ENCODE measurements around the gene SECISBP2L. TPM values are rescaled to one million over a fixed set of nuclear protein-coding genes. Genes with fewer than 3 reads are reported as not detected.

Gene SECISBP2L
- total and polyA plus RNA-seq, 2 experiments from 2014 or later, result 18.6 to 28.3 TPM

DNA sequence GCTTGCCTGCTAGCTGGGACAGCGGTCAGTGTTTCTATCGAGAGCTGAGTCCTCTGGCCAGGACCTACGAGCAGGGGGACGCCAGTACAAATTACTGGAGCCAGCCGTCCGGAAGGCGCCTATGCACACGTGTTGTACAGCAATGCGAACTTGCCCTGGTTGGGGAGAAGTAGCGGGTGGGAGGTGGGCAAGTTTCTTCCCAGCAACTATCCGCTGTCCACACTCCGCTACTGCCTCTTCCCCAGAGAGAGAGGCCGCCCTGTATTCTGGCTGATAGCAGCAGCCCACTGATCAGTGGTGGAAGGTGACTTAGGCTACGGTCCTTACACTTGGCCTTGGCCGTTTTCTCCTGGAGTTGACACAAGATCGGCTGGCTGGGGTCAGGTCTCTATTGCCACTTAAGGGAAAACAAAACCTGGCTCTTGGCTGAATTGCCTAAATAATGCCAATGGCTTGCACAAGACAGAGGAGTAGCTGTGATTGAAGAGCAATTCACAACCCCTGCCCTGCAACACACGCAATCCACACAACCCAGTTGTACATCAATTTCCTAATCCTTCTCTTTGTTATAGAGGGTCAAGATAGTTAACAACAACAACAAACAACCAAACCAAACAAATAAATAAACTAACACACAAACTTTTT is 69.7 kb downstream of the SECISBP2L start:
- H3K36me3 Mint-ChIP-seq (ENCODE audit: low read depth), result no peaks in the 10 kb centered on the region
- H3K4me3 Mint-ChIP-seq, result peak overlapping the region; percentile 63
- H3K27ac Mint-ChIP-seq, result no peak overlapping the region
- H3K4me2 ChIP-seq, result peak overlapping the region; percentile 92
- peak; percentile 19 for ATAC-seq
- no peaks in the 10 kb centered on the region; the same call in 1 of the 2 replicates for H3K9me2 ChIP-seq (ENCODE audit: insufficient read depth)
- peaks cover 17% of the 10 kb centered on the region for H3K4me1 Mint-ChIP-seq
- H3K27me3 ChIP-seq (ENCODE audit: insufficient read depth), result 0 out of 2 replicates have a peak, but pooled peaks cover 6% of the 10 kb centered on the region
- H3K27ac ChIP-seq (ENCODE audit: low read depth), result no peak overlapping the region
- no peaks in the 10 kb centered on the region for H4K20me1 ChIP-seq (replicated peaks; ENCODE audit: insufficient read depth)
- peak overlapping the region; percentile 100 for H2AFZ ChIP-seq
- no peaks in the 10 kb centered on the region for H3K36me3 ChIP-seq (ENCODE audit: insufficient read depth)
- peaks cover 9% of the 10 kb centered on the region; the same call in 1 of the 2 replicates for H3F3A ChIP-seq (replicated peaks; ENCODE audit: low read depth)
- no peaks in the 10 kb centered on the region for H3K9me3 Mint-ChIP-seq
- no peak for DNase-seq (ENCODE audit: low spot score)
- H3K79me2 ChIP-seq (replicated peaks; ENCODE audit: insufficient read depth), result no peaks in the 10 kb centered on the region
- TF ChIP-seq EZH2 (IDR thresholded peaks at IDR 0.05; ENCODE audit: low read depth, unreplicated experiment) (no peak), STAT1 (IDR thresholded peaks at IDR 0.05; ENCODE audit: unreplicated experiment) (no peak), CREB1 (CRISPR knock-in tag; IDR thresholded peaks at IDR 0.05; ENCODE audit: low read depth) (no peak), ZNF114 (CRISPR knock-in tag; IDR thresholded peaks at IDR 0.05) (no peak), EZH2phosphoT487 (IDR thresholded peaks at IDR 0.05; ENCODE audit: unreplicated experiment) (no peak), ZNF331 (CRISPR knock-in tag; IDR thresholded peaks at IDR 0.05; ENCODE audit: low read depth) (no peak), NANOG (IDR thresholded peaks at IDR 0.05; ENCODE audit: borderline replicate concordance) (no peak), JUNB (IDR thresholded peaks at IDR 0.05; ENCODE audit: unreplicated experiment) (no peak), POLR2AphosphoS5 (IDR thresholded peaks at IDR 0.05; ENCODE audit: low read depth) (no peak)
- TF ChIP-seq, protein P1, sequence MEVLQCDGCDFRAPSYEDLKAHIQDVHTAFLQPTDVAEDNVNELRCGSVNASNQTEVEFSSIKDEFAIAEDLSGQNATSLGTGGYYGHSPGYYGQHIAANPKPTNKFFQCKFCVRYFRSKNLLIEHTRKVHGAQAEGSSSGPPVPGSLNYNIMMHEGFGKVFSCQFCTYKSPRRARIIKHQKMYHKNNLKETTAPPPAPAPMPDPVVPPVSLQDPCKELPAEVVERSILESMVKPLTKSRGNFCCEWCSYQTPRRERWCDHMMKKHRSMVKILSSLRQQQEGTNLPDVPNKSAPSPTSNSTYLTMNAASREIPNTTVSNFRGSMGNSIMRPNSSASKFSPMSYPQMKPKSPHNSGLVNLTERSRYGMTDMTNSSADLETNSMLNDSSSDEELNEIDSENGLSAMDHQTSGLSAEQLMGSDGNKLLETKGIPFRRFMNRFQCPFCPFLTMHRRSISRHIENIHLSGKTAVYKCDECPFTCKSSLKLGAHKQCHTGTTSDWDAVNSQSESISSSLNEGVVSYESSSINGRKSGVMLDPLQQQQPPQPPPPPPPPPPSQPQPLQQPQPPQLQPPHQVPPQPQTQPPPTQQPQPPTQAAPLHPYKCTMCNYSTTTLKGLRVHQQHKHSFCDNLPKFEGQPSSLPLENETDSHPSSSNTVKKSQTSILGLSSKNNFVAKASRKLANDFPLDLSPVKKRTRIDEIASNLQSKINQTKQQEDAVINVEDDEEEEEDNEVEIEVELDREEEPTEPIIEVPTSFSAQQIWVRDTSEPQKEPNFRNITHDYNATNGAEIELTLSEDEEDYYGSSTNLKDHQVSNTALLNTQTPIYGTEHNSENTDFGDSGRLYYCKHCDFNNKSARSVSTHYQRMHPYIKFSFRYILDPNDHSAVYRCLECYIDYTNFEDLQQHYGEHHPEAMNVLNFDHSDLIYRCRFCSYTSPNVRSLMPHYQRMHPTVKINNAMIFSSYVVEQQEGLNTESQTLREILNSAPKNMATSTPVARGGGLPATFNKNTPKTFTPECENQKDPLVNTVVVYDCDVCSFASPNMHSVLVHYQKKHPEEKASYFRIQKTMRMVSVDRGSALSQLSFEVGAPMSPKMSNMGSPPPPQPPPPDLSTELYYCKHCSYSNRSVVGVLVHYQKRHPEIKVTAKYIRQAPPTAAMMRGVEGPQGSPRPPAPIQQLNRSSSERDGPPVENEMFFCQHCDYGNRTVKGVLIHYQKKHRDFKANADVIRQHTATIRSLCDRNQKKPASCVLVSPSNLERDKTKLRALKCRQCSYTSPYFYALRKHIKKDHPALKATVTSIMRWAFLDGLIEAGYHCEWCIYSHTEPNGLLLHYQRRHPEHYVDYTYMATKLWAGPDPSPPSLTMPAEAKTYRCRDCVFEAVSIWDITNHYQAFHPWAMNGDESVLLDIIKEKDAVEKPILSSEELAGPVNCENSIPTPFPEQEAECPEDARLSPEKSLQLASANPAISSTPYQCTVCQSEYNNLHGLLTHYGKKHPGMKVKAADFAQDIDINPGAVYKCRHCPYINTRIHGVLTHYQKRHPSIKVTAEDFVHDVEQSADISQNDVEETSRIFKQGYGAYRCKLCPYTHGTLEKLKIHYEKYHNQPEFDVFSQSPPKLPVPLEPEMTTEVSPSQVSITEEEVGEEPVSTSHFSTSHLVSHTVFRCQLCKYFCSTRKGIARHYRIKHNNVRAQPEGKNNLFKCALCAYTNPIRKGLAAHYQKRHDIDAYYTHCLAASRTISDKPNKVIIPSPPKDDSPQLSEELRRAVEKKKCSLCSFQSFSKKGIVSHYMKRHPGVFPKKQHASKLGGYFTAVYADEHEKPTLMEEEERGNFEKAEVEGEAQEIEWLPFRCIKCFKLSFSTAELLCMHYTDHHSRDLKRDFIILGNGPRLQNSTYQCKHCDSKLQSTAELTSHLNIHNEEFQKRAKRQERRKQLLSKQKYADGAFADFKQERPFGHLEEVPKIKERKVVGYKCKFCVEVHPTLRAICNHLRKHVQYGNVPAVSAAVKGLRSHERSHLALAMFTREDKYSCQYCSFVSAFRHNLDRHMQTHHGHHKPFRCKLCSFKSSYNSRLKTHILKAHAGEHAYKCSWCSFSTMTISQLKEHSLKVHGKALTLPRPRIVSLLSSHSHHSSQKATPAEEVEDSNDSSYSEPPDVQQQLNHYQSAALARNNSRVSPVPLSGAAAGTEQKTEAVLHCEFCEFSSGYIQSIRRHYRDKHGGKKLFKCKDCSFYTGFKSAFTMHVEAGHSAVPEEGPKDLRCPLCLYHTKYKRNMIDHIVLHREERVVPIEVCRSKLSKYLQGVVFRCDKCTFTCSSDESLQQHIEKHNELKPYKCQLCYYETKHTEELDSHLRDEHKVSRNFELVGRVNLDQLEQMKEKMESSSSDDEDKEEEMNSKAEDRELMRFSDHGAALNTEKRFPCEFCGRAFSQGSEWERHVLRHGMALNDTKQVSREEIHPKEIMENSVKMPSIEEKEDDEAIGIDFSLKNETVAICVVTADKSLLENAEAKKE (CRISPR knock-in tag; IDR thresholded peaks at IDR 0.05), result no peak
- TF ChIP-seq, protein P2, sequence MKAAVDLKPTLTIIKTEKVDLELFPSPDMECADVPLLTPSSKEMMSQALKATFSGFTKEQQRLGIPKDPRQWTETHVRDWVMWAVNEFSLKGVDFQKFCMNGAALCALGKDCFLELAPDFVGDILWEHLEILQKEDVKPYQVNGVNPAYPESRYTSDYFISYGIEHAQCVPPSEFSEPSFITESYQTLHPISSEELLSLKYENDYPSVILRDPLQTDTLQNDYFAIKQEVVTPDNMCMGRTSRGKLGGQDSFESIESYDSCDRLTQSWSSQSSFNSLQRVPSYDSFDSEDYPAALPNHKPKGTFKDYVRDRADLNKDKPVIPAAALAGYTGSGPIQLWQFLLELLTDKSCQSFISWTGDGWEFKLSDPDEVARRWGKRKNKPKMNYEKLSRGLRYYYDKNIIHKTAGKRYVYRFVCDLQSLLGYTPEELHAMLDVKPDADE (IDR thresholded peaks at IDR 0.05), result no peak
- TF ChIP-seq, protein P3, sequence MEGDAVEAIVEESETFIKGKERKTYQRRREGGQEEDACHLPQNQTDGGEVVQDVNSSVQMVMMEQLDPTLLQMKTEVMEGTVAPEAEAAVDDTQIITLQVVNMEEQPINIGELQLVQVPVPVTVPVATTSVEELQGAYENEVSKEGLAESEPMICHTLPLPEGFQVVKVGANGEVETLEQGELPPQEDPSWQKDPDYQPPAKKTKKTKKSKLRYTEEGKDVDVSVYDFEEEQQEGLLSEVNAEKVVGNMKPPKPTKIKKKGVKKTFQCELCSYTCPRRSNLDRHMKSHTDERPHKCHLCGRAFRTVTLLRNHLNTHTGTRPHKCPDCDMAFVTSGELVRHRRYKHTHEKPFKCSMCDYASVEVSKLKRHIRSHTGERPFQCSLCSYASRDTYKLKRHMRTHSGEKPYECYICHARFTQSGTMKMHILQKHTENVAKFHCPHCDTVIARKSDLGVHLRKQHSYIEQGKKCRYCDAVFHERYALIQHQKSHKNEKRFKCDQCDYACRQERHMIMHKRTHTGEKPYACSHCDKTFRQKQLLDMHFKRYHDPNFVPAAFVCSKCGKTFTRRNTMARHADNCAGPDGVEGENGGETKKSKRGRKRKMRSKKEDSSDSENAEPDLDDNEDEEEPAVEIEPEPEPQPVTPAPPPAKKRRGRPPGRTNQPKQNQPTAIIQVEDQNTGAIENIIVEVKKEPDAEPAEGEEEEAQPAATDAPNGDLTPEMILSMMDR (conservative IDR thresholded peaks at IDR 0.05; ENCODE audit: low read depth in 2 of 2), result no peak
- TF ChIP-seq, protein P4, sequence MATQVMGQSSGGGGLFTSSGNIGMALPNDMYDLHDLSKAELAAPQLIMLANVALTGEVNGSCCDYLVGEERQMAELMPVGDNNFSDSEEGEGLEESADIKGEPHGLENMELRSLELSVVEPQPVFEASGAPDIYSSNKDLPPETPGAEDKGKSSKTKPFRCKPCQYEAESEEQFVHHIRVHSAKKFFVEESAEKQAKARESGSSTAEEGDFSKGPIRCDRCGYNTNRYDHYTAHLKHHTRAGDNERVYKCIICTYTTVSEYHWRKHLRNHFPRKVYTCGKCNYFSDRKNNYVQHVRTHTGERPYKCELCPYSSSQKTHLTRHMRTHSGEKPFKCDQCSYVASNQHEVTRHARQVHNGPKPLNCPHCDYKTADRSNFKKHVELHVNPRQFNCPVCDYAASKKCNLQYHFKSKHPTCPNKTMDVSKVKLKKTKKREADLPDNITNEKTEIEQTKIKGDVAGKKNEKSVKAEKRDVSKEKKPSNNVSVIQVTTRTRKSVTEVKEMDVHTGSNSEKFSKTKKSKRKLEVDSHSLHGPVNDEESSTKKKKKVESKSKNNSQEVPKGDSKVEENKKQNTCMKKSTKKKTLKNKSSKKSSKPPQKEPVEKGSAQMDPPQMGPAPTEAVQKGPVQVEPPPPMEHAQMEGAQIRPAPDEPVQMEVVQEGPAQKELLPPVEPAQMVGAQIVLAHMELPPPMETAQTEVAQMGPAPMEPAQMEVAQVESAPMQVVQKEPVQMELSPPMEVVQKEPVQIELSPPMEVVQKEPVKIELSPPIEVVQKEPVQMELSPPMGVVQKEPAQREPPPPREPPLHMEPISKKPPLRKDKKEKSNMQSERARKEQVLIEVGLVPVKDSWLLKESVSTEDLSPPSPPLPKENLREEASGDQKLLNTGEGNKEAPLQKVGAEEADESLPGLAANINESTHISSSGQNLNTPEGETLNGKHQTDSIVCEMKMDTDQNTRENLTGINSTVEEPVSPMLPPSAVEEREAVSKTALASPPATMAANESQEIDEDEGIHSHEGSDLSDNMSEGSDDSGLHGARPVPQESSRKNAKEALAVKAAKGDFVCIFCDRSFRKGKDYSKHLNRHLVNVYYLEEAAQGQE (IDR thresholded peaks at IDR 0.05; ENCODE audit: unreplicated experiment), result no peak
- H3K27me3 Mint-ChIP-seq (ENCODE audit: insufficient read depth, low read depth, poor library complexity), result peaks cover 10% of the 10 kb centered on the region
- peaks cover 13% of the 10 kb centered on the region for H3K4me1 ChIP-seq (ENCODE audit: insufficient read depth)
- H3K4me3 ChIP-seq, result peak overlapping the region; percentile 68
